GM21723 (cell line): Measurements from ENCODE around the gene GLI1.
"Not testable (repeated sequence)": the region's sequence is repeated elsewhere in the genome, so short reads cannot be mapped to it uniquely, and the experiment has no call there.

ENCODE experiments used
- ATAC-seq: cut with Tn5 transposase; IDR thresholded peaks from one replicate; pipeline ENCODE4 v1.9.1; 2021; ENCODE audit warnings: mild to moderate bottlenecking, moderate library complexity; ENCODE audit not compliant: unreplicated experiment

Gene GLI1

GRCh38 chr12:57475271-57476161 is 15.9 kb downstream of the GLI1 start:
- ATAC-seq = peak; percentile 5

GRCh38 chr12:57476162-57476992 is 16.8 kb downstream of the GLI1 start:
- peak; percentile 50 for ATAC-seq

- ATAC-seq = no peak
Observed at GRCh38 chr12:57476993-57477709, 17.6 kb downstream of the GLI1 start.

GRCh38 chr12:57477710-57478681 is 18.4 kb downstream of the GLI1 start:
- peak; percentile 42 for ATAC-seq

- ATAC-seq = no peak
Observed at GRCh38 chr12:57479043-57479375, 19.4 kb downstream of the GLI1 start.

GRCh38 chr12:57479376-57480115 is 20.0 kb downstream of the GLI1 start, which contains the start of gene ARHGAP9:
Gene ARHGAP9, minus strand, starts transcription at chr12:57479866. Its CDS starts 460 bp downstream, at chr12:57479406.
- ATAC-seq = peak; percentile 37

- ATAC-seq = no peak
Observed at GRCh38 chr12:57481671-57482070, 22.1 kb downstream of the GLI1 start.

GRCh38 chr12:57483466-57483865 is 23.9 kb downstream of the GLI1 start:
- no peak for ATAC-seq

GRCh38 chr12:57485695-57486094 is 26.1 kb downstream of the GLI1 start:
- ATAC-seq = no peak

GRCh38 chr12:57487055-57487596 is 27.5 kb downstream of the GLI1 start:
- no peak for ATAC-seq

- ATAC-seq = peak; percentile 97
Observed at GRCh38 chr12:57487597-57488401, 28.2 kb downstream of the GLI1 start, which contains the start of gene MARS1. Gene MARS1, plus strand, starts transcription at chr12:57488068. Its CDS starts 23 bp downstream, at chr12:57488091.

- ATAC-seq = no peak
Observed at GRCh38 chr12:57488402-57489156, 29.0 kb downstream of the GLI1 start.

- ATAC-seq = no peak
Observed at GRCh38 chr12:57489157-57489641, 29.6 kb downstream of the GLI1 start.

GRCh38 chr12:57490126-57490525 is 30.5 kb downstream of the GLI1 start:
- ATAC-seq = no peak

- no peak for ATAC-seq
Observed at GRCh38 chr12:57491393-57492280, 32.1 kb downstream of the GLI1 start.

- not testable (repeated sequence) for ATAC-seq
Observed at GRCh38 chr12:57495051-57495701, 35.6 kb downstream of the GLI1 start.
